ENCODE results near the gene RPS15.

Gene RPS15

GRCh38 chr19:1455002-1455335 lies 16.8 kb downstream of the RPS15 start:
- Histone ChIP-seq H3K27ac (peak overlapping the region in 8 of 11 experiments; percentile 54 to 91 (median 79); a peak in 16 of 22 replicates), H3K27me3 (peaks cover 58 to 88% (median 80%) of the 10 kb centered on the region in 11 experiments), H3K36me3 (peaks cover 0 to 4% (median under 1%) of the 10 kb centered on the region in 11 experiments; a peak in 7 of 22 replicates), H3K4me2 (peak overlapping the region; percentile 79 to 97 (median 87)), H4K20me1 (peaks cover 11 to 95% (median 61%) of the 10 kb centered on the region in 11 experiments; a peak in 20 of 22 replicates), H3K9me3 (replicated peaks in 1 of 11) (0 out of 22 replicates have a peak, but pooled peaks cover 0 to 7% (median 0%) of the 10 kb centered on the region in 11 experiments), H3K9ac (peak overlapping the region in 8 of 11 experiments; percentile 39 to 82 (median 70); a peak in 14 of 22 replicates), H3K4me3 (peak overlapping the region; percentile 23 to 54 (median 46); a peak in 15 of 20 replicates), H3K4me1 (peaks cover 44 to 63% (median 52%) of the 10 kb centered on the region in 10 experiments)
- TF ChIP-seq Cebpa-rat (IDR thresholded peaks at IDR 0.05) = no peak

- Histone ChIP-seq H3K27me3 (peaks cover 52 to 82% (median 74%) of the 10 kb centered on the region in 11 experiments), H3K4me1 (peaks cover 44 to 58% (median 50%) of the 10 kb centered on the region in 10 experiments), H4K20me1 (peaks cover 16 to 95% (median 61%) of the 10 kb centered on the region in 11 experiments; a peak in 20 of 22 replicates), H3K36me3 (peaks cover 0 to 9% (median 6%) of the 10 kb centered on the region in 11 experiments; a peak in 12 of 22 replicates), H3K4me2 (peak overlapping the region; percentile 79 to 97 (median 87)), H3K4me3 (peak overlapping the region; percentile 23 to 54 (median 46); a peak in 15 of 20 replicates), H3K9ac (peak overlapping the region in 8 of 11 experiments; percentile 39 to 82 (median 70); a peak in 14 of 22 replicates), H3K9me3 (replicated peaks in 1 of 11) (0 out of 22 replicates have a peak, but pooled peaks cover 0 to 7% (median 0%) of the 10 kb centered on the region in 11 experiments), H3K27ac (peak overlapping the region in 8 of 11 experiments; percentile 54 to 91 (median 79); a peak in 16 of 22 replicates)
- TF ChIP-seq Cebpa-rat (IDR thresholded peaks at IDR 0.05) = no peak
Observed at GRCh38 chr19:1455336-1456120, 17.3 kb downstream of the RPS15 start.

GRCh38 chr19:1456121-1456900 lies 18.1 kb downstream of the RPS15 start:
- Histone ChIP-seq H3K4me2 (peak overlapping the region; percentile 79 to 97 (median 87)), H3K36me3 (peaks cover 0 to 16% (median 13%) of the 10 kb centered on the region in 11 experiments; a peak in 12 of 22 replicates), H3K9ac (peak overlapping the region in 4 of 11 experiments; percentile 10 to 58 (median 43); a peak in 5 of 22 replicates), H3K4me1 (peaks cover 43 to 58% (median 48%) of the 10 kb centered on the region in 10 experiments), H3K27ac (peak overlapping the region in 2 of 11 experiments; percentile 4 to 5; a peak in 1 of 22 replicates), H4K20me1 (peaks cover 24 to 95% (median 64%) of the 10 kb centered on the region in 11 experiments; a peak in 20 of 22 replicates), H3K27me3 (peaks cover 44 to 75% (median 67%) of the 10 kb centered on the region in 11 experiments), H3K9me3 (replicated peaks in 1 of 11) (0 out of 22 replicates have a peak, but pooled peaks cover 0 to 7% (median 0%) of the 10 kb centered on the region in 11 experiments), H3K4me3 (peak overlapping the region in 2 of 10 experiments; percentile 14 to 16; a peak in 2 of 20 replicates)
- TF ChIP-seq Cebpa-rat (IDR thresholded peaks at IDR 0.05) = no peak

DNA sequence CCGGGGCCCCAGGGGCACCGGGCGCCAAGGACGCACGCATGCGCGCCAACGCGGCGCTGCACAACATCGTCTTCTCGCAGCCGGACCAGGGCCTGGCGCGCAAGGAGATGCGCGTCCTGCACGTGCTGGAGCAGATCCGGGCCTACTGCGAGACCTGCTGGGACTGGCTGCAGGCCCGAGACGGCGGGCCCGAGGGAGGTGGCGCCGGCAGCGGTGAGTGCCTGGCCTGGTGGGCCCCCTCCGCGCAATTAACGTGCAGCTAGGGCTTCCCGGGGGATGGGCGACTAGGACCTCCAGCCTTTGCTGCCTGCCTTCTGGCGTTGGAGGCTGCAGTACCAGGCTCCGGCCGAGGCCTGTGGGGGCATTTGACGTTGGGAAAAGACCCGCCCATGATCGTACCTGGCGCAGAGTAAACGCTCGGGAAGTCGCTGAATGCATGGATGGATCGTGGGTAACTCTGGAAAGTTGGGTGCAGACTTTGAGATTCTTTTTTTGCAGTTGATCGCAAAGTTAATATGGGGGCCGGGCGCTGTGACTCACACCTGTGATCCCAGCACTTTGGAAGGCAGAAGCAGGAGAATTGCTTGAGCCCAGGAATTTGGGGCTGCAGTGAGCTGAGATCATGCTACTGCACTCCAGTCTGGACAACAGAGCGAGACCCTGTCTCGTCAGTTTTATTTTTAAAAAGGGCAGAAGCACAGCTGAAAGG lies 19.0 kb downstream of the RPS15 start:
- no peak overlapping the region for H3K9ac ChIP-seq
- H3K4me1 ChIP-seq = peaks cover 43 to 58% (median 48%) of the 10 kb centered on the region in 10 experiments
- peaks cover 0 to 16% (median 14%) of the 10 kb centered on the region in 11 experiments; a peak in 12 of 22 replicates for H3K36me3 ChIP-seq
- no peak overlapping the region for H3K4me3 ChIP-seq
- TF ChIP-seq Cebpa-rat (IDR thresholded peaks at IDR 0.05) = no peak
- no peak overlapping the region for H3K27ac ChIP-seq
- 0 out of 22 replicates have a peak, but pooled peaks cover 0 to 7% (median 0%) of the 10 kb centered on the region in 11 experiments for H3K9me3 ChIP-seq (replicated peaks in 1 of 11)
- H3K27me3 ChIP-seq = peaks cover 36 to 66% (median 58%) of the 10 kb centered on the region in 11 experiments
- peak overlapping the region; percentile 79 to 97 (median 87); a peak in 19 of 22 replicates for H3K4me2 ChIP-seq
- H4K20me1 ChIP-seq = peaks cover 24 to 94% (median 60%) of the 10 kb centered on the region in 11 experiments; a peak in 20 of 22 replicates

DNA sequence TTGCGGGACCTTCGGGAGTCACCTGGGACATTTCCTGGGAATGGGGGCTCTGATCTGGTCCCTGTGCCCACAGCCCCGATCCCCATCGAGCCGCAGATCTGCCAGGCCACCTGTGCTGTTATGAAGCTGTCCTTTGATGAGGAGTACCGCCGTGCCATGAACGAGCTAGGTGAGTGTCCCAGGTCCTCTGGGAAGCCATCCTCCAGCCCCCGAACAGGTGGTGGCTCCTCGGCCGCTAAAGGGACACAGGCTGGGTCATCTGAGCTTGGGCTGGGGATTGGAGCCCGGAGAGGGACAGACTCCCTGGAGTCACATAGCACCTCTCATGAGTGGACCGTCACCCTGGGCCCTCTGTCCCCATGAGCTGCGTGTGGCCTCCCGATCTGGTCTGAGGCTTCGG lies 19.7 kb downstream of the RPS15 start:
- Histone ChIP-seq H3K36me3 (peaks cover 0 to 16% (median 14%) of the 10 kb centered on the region in 11 experiments; a peak in 12 of 22 replicates), H3K4me1 (peaks cover 43 to 58% (median 46%) of the 10 kb centered on the region in 10 experiments)

DNA sequence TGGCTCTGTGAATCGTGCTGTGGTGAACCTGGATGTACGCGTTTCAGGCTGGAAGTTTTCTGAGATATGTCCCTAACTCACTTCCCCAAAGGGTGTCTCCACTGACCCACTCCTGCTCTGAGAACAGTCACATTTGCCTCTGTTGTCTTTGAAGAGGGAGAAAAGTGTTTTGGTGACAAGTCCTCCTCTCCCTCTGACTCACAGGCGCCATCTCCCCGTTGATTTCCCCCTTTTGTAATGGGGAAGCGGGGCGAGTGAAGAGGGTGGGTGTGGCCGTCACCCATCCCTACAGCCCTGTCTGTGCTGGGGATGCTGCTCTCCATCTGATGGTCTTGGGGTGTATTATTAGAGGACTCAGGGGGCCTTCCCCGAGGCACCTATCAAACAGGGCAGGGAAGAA lies 21.3 kb downstream of the RPS15 start:
- Histone ChIP-seq H3K36me3 (peaks cover 0 to 16% (median 14%) of the 10 kb centered on the region in 11 experiments; a peak in 12 of 22 replicates), H3K27me3 (peaks cover 14 to 46% (median 36%) of the 10 kb centered on the region in 11 experiments)
- TF ChIP-seq Cebpa-rat (IDR thresholded peaks at IDR 0.05) = no peak

More for the DNA sequence above, 19.7 kb downstream of the RPS15 start:
- Histone ChIP-seq H4K20me1 (peaks cover 24 to 90% (median 61%) of the 10 kb centered on the region in 11 experiments; a peak in 20 of 22 replicates), H3K9me3 (replicated peaks in 1 of 11) (0 out of 22 replicates have a peak, but pooled peaks cover 0 to 7% (median 0%) of the 10 kb centered on the region in 11 experiments), H3K4me2 (no peak overlapping the region), H3K27me3 (peaks cover 29 to 59% (median 51%) of the 10 kb centered on the region in 11 experiments), H3K4me3 (no peak overlapping the region), H3K9ac (no peak overlapping the region), H3K27ac (no peak overlapping the region)
- TF ChIP-seq Cebpa-rat (IDR thresholded peaks at IDR 0.05) = no peak

More for the DNA sequence above, 21.3 kb downstream of the RPS15 start:
- Histone ChIP-seq H3K27ac (peak overlapping the region in 2 of 11 experiments; percentile 22 to 30; a peak in 2 of 22 replicates), H4K20me1 (peaks cover 34 to 90% (median 64%) of the 10 kb centered on the region in 11 experiments; a peak in 20 of 22 replicates), H3K9ac (peak overlapping the region in 2 of 11 experiments; percentile 13 to 19; a peak in 1 of 22 replicates), H3K9me3 (replicated peaks in 1 of 11) (0 out of 22 replicates have a peak, but pooled peaks cover 0 to 7% (median 0%) of the 10 kb centered on the region in 11 experiments), H3K4me2 (peak overlapping the region in 5 of 11 experiments; percentile 28 to 64 (median 56); a peak in 9 of 22 replicates), H3K4me3 (no peak overlapping the region), H3K4me1 (peaks cover 28 to 44% (median 32%) of the 10 kb centered on the region in 10 experiments)

Data from BLaER1 treated with 17β-estradiol and CSF1 and Interleukin-3, amounts not matched to agents 10 nM and 100 nM (cell line).